KMS-11 (cell line): ENCODE measurements around the gene SDK2.

Source experiments
- H2AFZ ChIP-seq: fragments of 200-600 bp; sonication (generic); 2 replicates; pipeline ENCODE4 v1.6.1; 2016; ENCODE audit warnings: antibody characterized with exemption, mixed run types, low read depth
- H3K27ac ChIP-seq: fragments of 200-600 bp; sonication (generic); 2 replicates; pipeline ENCODE4 v1.6.1; 2016; ENCODE audit warnings: mild to moderate bottlenecking, mixed run types
- H3K27me3 ChIP-seq: fragments of 200-600 bp; sonication (generic); 2 replicates; pipeline ENCODE4 v1.6.1; 2017; ENCODE audit warnings: mild to moderate bottlenecking, low read depth, mixed run types, moderate library complexity; ENCODE audit not compliant: insufficient read depth
- H3K36me3 ChIP-seq: fragments of 200-600 bp; sonication (generic); 2 replicates; pipeline ENCODE4 v1.6.1; 2017; ENCODE audit warnings: mild to moderate bottlenecking, mixed run types; ENCODE audit not compliant: insufficient read depth
- H3K4me1 ChIP-seq: fragments of 200-600 bp; sonication (generic); 2 replicates; pipeline ENCODE4 v1.6.1; 2016; ENCODE audit warnings: mild to moderate bottlenecking, low read depth, mixed run types; ENCODE audit not compliant: poor library complexity, severe bottlenecking
- H3K4me2 ChIP-seq: fragments of 200-600 bp; sonication (generic); 2 replicates; pipeline ENCODE4 v1.7.0; 2016; ENCODE audit warnings: mild to moderate bottlenecking, mixed run types
- H3K4me3 ChIP-seq: fragments of 200-600 bp; sonication (generic); IDR thresholded peaks from 2 replicates; pipeline ENCODE4 v1.6.1; 2017; ENCODE audit warnings: low read depth, low read length, mixed read lengths; ENCODE audit not compliant: insufficient read depth
- H3K79me2 ChIP-seq: fragments of 200-600 bp; sonication (generic); 2 replicates; pipeline ENCODE4 v1.6.1; 2016; ENCODE audit warnings: low read depth, mixed run types; ENCODE audit not compliant: insufficient read depth
- H3K9ac ChIP-seq: fragments of 200-600 bp; sonication (generic); 2 replicates; pipeline ENCODE4 v1.6.1; 2016; ENCODE audit warnings: mild to moderate bottlenecking, mixed run types
- H4K20me1 ChIP-seq: fragments of 200-600 bp; sonication (generic); 2 replicates; pipeline ENCODE4 v1.6.1; 2016; ENCODE audit warnings: mild to moderate bottlenecking, mixed run types; ENCODE audit not compliant: insufficient read depth
- TF ChIP-seq, protein P1 (sequence below): fragments of 200-600 bp; sonication (generic); conservative IDR thresholded peaks from 2 replicates; pipeline ENCODE4 v1.6.1; 2017; ENCODE audit warnings: low read depth, mild to moderate bottlenecking, antibody characterized with exemption, low read length, moderate library complexity, mixed read lengths

Gene SDK2

DNA sequence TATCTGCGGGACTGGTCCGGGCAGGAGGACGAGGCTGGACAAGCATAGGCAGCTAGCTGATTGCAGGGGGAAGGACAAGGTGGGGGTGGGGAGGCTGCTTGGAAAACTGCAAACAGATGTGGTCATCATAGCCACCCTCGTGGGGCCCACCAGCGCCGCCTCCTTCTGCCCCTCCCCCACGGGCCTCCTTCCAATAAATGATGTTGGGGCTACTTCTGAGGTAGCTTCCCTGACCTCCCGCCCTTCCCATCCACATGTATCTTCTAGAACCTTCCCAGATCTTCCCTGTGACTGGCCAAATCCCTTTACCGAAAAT is 320.1 kb downstream of the SDK2 start:
- no peak overlapping the region for H3K9ac ChIP-seq
- TF ChIP-seq, protein P1, sequence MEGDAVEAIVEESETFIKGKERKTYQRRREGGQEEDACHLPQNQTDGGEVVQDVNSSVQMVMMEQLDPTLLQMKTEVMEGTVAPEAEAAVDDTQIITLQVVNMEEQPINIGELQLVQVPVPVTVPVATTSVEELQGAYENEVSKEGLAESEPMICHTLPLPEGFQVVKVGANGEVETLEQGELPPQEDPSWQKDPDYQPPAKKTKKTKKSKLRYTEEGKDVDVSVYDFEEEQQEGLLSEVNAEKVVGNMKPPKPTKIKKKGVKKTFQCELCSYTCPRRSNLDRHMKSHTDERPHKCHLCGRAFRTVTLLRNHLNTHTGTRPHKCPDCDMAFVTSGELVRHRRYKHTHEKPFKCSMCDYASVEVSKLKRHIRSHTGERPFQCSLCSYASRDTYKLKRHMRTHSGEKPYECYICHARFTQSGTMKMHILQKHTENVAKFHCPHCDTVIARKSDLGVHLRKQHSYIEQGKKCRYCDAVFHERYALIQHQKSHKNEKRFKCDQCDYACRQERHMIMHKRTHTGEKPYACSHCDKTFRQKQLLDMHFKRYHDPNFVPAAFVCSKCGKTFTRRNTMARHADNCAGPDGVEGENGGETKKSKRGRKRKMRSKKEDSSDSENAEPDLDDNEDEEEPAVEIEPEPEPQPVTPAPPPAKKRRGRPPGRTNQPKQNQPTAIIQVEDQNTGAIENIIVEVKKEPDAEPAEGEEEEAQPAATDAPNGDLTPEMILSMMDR, result no peak
- no peaks in the 10 kb centered on the region for H3K4me1 ChIP-seq
- H3K4me2 ChIP-seq, result no peak overlapping the region
- H2AFZ ChIP-seq, result no peak overlapping the region
- H3K79me2 ChIP-seq, result no peaks in the 10 kb centered on the region
- no peaks in the 10 kb centered on the region for H3K36me3 ChIP-seq
- H4K20me1 ChIP-seq, result no peaks in the 10 kb centered on the region
- no peaks in the 10 kb centered on the region for H3K27me3 ChIP-seq
- no peak overlapping the region for H3K27ac ChIP-seq
- no peak overlapping the region for H3K4me3 ChIP-seq

GRCh38 chr17:73323409-73324159 is 320.7 kb downstream of the SDK2 start:
- Histone ChIP-seq H3K27me3 (no peaks in the 10 kb centered on the region), H3K9ac (no peak overlapping the region), H3K4me1 (no peaks in the 10 kb centered on the region), H3K4me3 (no peak overlapping the region), H3K79me2 (no peaks in the 10 kb centered on the region), H3K36me3 (no peaks in the 10 kb centered on the region), H3K4me2 (no peak overlapping the region), H2AFZ (no peak overlapping the region), H3K27ac (no peak overlapping the region), H4K20me1 (no peaks in the 10 kb centered on the region)
- TF ChIP-seq, protein P1, result no peak

- Histone ChIP-seq H3K4me2 (no peak overlapping the region), H3K4me1 (no peaks in the 10 kb centered on the region), H3K36me3 (no peaks in the 10 kb centered on the region), H3K27me3 (no peaks in the 10 kb centered on the region), H3K9ac (no peak overlapping the region), H2AFZ (no peak overlapping the region), H3K4me3 (no peak overlapping the region), H3K79me2 (no peaks in the 10 kb centered on the region), H4K20me1 (no peaks in the 10 kb centered on the region), H3K27ac (no peak overlapping the region)
- TF ChIP-seq, protein P1, result no peak
Observed at GRCh38 chr17:73320601-73321264, 323.5 kb downstream of the SDK2 start.

- Histone ChIP-seq H3K4me3 (no peak overlapping the region), H3K79me2 (no peaks in the 10 kb centered on the region), H3K4me1 (no peaks in the 10 kb centered on the region), H3K27ac (no peak overlapping the region), H3K9ac (no peak overlapping the region), H3K36me3 (no peaks in the 10 kb centered on the region), H3K27me3 (no peaks in the 10 kb centered on the region), H3K4me2 (no peak overlapping the region), H2AFZ (no peak overlapping the region), H4K20me1 (no peaks in the 10 kb centered on the region)
- TF ChIP-seq, protein P1, result no peak
Observed at GRCh38 chr17:73319766-73320165, 324.5 kb downstream of the SDK2 start.
